GM12864 (cell line): ENCODE data around the gene NINL.

Experiments used
- DNase-seq: peaks from one replicate; pipeline ENCODE4 v3.0.0-alpha.2; 2011; ENCODE audit warnings: low read depth
- H3K4me3 ChIP-seq: 2 replicates; pipeline ENCODE4 v1.5.1; 2011; ENCODE audit warnings: mild to moderate bottlenecking, low read depth, low read length, control low read depth
- TF ChIP-seq, protein P1 (sequence below): IDR thresholded peaks from 2 replicates; pipeline ENCODE4 v1.5.1; 2011; ENCODE audit warnings: low read depth, mild to moderate bottlenecking, moderate library complexity, low read length, control low read depth, inconsistent platforms; ENCODE audit errors: missing control alignments

NINL gene

DNA sequence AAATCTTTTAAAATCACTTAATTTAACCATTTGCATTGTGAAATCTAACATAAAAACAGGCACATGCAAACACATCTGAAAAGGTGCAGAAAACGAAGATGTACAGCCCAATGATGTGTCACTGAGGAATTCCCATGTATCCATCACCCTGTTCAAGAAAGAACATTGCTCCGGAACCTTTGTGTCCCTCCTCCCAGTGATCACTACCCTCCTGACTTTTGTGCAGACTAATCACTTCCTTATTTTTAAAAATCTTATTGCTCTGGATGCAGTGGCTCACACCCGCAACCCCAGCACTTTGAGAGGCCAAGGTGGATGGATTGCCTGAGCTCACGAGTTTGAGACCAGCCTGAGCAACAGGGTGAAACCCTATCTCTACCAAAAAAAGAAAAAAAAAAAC lies 163.3 kb downstream of the NINL start:
- TF ChIP-seq, protein P1, sequence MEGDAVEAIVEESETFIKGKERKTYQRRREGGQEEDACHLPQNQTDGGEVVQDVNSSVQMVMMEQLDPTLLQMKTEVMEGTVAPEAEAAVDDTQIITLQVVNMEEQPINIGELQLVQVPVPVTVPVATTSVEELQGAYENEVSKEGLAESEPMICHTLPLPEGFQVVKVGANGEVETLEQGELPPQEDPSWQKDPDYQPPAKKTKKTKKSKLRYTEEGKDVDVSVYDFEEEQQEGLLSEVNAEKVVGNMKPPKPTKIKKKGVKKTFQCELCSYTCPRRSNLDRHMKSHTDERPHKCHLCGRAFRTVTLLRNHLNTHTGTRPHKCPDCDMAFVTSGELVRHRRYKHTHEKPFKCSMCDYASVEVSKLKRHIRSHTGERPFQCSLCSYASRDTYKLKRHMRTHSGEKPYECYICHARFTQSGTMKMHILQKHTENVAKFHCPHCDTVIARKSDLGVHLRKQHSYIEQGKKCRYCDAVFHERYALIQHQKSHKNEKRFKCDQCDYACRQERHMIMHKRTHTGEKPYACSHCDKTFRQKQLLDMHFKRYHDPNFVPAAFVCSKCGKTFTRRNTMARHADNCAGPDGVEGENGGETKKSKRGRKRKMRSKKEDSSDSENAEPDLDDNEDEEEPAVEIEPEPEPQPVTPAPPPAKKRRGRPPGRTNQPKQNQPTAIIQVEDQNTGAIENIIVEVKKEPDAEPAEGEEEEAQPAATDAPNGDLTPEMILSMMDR, result no peak
- DNase-seq, result no peak
- H3K4me3 ChIP-seq, result no peak overlapping the region

DNA sequence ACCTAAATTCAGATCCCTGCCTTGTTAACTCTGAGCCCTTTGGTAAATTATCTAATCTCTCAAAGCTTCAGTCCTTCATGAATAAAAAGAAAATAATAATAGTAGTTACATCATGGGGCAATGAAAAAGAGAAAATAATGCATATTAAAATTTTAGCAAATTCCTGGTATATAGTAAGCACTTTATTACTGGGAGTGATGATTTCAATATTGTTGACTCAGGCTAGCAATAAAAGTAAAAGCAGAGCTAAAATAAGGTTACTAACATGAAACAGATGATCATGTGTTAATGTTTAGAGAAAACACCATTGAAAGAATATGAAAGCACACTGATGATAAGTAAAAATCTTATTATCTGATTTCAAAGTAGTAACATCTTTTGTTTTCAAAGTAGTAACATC lies 164.2 kb downstream of the NINL start:
- TF ChIP-seq, protein P1, result no peak
- DNase-seq, result no peak
- H3K4me3 ChIP-seq, result no peak overlapping the region

DNA sequence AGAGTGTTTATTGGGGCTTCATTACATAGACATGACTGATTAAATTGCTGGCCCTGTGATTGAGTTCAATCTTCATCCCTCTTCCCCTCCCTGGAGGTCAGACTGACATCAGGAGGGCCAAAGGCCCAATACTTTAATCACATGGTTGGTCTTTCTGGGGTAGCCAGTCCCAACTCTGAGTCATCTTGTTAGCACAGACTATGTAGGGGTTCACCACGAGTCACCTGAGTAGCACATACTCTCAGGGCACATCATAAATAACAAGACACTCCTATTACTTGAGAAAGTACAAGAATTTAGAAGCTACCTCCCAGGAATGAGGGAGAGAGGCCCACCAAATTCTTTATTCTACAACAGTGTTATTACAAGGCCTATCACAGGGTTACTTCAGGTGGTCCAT lies 166.6 kb downstream of the NINL start:
- DNase-seq, result no peak
- H3K4me3 ChIP-seq, result no peak overlapping the region
- TF ChIP-seq, protein P1, result no peak

DNA sequence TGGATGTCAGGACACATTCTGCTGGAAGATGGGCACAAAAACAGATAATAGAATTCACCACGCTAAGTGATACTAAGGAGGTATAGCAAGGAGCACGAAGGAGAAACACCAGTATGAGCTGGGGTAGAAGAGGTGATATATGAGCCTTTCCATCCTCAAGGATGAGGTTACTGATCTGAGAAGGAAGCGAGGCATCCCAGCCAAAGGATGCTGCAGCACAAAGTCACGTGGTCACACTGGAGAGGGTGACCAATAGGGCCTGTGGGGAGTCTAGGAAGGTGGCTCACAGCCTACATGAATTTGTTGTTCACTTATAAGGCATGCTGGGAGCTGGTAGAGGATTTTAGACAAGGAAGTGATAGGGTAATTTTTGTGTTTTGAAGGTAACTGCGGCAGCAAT lies 176.4 kb downstream of the NINL start:
- TF ChIP-seq, protein P1, result no peak
- peak overlapping the region; percentile 74; the same call in 1 of the 2 replicates for H3K4me3 ChIP-seq
- DNase-seq, result no peak

DNA sequence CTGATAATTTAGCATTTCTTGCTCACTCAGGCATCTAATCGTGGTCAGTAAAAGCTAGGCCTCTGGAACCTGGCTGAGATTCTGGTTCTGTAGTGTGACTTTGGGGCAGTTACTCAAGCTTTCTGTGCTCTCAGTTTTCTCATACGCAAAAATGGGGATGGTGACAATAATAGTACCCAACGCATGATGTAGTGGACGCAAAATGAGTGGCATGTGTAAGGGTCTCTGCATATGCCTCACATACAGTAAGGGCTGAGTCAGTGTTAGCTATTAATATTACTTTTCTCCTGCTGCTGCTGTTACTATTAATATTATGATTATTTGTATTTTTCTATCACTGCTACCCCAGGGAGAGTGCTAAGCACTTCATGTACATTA lies 177.2 kb downstream of the NINL start:
- DNase-seq, result no peak
- peak overlapping the region; percentile 74 for H3K4me3 ChIP-seq
- TF ChIP-seq, protein P1, result no peak

DNA sequence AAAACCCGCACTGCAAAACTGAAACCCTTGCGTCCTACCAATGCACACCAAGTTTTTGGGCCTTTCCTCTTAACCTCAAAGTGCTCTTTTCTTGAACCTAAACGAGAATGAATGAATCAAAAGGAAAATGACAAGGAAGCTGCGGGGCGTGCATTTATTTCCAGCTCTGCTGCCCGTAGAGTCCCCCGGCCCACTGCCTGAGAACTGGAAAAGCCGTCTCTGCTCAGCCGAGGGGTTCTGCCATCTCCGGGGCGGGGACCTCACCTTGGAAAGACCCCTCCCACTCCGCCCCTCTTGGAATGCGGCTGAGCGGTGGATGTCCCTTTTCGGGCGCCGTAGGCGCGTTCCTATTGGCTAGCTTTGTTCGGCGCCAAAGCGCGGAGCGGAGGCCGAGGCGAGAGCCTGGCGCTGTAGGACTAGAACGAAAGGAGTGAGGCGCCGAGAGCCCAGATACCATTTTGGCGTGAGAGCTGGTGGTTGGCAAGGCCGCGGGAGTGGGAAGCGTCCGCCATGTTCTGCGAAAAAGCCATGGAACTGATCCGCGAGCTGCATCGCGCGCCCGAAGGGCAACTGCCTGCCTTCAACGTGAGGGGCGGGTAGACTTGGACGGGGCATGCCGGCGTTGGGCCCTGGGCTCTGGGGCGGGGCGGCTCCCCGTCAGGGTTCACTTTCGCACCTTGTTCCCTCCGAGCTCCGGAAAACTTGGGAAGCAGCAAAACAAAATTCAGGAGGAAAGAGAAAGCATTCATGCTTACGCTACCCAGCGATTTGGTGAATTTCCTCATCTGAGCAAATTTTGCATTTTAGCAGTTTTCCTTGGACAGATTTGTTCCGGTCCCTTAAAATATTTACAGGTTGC lies 177.8 kb downstream of the NINL start, which contains the start of gene GINS1:
TSS of gene GINS1 (plus strand) at position 363 of the 859 bp plus-strand sequence. CDS start at position 511, 148 bp downstream.
- H3K4me3 ChIP-seq, result peak within 1 kb of the TSS; percentile 74
- TF ChIP-seq, protein P1, result no peak
- DNase-seq, result peak; percentile 69
